ENCODE results near the gene SUMO2.

- TF ChIP-seq EGR1 (IDR thresholded peaks at IDR 0.05; ENCODE audit: borderline replicate concordance, low read depth, low read length) (no peak), YY1 (IDR thresholded peaks at IDR 0.05; ENCODE audit: low read depth, low read length) (no peak), ZNF274 (IDR thresholded peaks at IDR 0.05; ENCODE audit: borderline replicate concordance, extremely low read depth, low read length) (no peak), POLR2A (IDR thresholded peaks at IDR 0.05; ENCODE audit: control extremely low read depth in 1 of 2, low read depth in 2 of 2, low read length in 2 of 2) (no peak), JUND (IDR thresholded peaks at IDR 0.05; ENCODE audit: low read length) (no peak), MAFK (IDR thresholded peaks at IDR 0.05; ENCODE audit: low read depth, low read length) (no peak), CEBPB (IDR thresholded peaks at IDR 0.05; ENCODE audit: low read depth, low read length) (no peak), BCL11A (IDR thresholded peaks at IDR 0.05; ENCODE audit: low read depth in 2 of 2, low read length in 2 of 2) (no peak), GTF2F1 (IDR thresholded peaks at IDR 0.05; ENCODE audit: borderline replicate concordance, low read depth, low read length) (no peak)
Measured at GRCh38 chr17:75124819-75125162, 58.0 kb downstream of the SUMO2 start.

All from H1 (cell line).